Measurements from ENCODE around the gene MTHFD2L.
"Not testable (repeated sequence)": the region's sequence is repeated elsewhere in the genome, so short reads cannot be mapped to it uniquely, and the experiment has no call there.

MTHFD2L gene

DNA sequence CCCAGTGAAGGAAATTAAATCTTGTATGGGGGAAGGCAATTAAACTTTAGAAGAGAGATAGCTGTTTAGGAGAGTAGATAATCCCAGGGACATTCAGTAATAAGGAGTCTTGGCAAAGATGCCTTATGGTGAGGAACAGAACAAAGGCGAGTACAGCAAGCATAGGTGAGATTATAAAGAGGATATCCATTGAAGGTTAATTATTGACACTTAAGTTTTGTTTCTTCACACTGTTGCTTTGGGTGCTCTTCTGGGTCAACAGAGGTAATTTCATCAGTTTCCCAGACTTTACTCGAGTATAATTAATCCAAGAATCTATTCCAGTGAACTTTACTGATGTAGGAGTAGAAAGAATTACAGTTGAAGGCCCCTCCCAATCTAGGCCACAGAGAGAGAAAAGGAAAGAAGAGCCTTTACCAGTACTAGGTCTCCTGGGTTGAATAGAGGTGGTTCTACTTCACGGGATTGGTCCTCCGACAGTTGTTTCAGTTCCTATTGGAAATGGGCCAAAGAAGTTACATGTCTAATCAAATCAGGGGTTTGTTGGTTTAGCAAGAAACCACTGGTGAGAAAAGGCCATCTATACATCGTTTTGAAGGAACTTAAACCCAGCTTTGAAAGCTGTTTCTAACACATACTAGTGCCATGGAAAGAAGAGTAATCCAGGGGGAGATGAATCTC lies 177.6 kb downstream of the MTHFD2L start:
- DNase-seq (ENCODE audit: low read depth): no peak

DNA sequence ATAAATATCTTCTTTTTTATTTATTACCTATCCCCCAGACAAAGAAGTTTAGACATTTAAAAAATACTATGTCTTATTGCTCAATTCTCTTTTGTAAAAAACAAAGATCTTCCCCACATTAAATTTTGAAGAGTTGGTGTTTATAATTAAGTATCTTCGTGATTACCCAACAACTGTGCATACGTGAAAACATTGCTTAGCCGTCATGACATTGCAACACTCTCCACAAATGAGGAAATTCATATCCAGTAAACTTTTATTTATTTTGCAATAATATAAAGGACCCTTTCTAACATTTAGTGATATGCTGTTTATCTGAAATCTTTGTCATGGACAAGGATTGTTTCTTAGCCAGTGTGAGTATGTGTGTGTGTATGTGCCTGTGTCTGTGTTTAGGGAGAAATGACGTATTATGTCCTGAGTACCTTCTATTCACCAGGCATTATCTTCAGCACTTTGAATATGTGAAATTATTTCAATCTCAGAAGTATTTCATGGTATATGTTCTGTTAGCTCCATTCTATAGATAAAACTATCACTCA lies 180.9 kb downstream of the MTHFD2L start:
- no peak for DNase-seq (ENCODE audit: low read depth)

DNA sequence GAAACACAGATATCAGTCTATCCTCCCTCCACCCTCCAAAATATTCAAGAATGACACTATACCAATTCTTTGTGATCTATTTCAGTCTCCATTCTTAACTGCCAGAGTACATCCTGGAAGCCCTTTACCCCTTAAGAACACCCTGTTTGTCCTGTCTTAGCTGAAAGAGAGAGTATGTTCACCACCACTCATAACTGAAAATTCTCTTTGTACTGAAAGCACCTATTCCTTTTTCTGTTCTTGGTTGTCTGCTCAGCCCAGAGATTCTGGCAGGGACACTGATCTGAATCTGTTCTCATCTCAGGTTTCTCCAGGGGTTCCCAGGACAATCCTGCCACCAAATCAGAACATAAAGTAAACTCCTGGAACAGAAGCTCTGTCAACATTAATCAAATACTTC lies 181.6 kb downstream of the MTHFD2L start:
- no peak for DNase-seq (ENCODE audit: low read depth)

DNA sequence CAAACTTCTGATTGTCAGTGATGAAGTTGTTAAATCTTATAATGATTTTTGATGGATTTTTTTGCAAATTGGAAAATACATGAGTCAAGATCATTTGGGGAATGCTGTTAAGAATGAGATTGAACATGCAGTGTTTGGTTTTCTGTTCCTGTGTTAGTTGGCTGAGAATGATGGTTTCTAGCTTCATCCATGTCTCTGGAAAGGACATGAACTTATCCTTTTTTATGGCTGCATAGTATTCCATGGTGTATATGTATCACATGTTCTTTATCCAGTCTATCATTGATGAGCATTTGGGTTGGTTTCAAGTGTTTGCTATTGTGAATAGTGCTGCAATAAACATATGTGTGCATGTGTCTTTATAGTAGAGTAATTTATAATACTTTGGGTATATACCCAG lies 182.5 kb downstream of the MTHFD2L start:
- DNase-seq (ENCODE audit: low read depth): not testable (repeated sequence)

DNA sequence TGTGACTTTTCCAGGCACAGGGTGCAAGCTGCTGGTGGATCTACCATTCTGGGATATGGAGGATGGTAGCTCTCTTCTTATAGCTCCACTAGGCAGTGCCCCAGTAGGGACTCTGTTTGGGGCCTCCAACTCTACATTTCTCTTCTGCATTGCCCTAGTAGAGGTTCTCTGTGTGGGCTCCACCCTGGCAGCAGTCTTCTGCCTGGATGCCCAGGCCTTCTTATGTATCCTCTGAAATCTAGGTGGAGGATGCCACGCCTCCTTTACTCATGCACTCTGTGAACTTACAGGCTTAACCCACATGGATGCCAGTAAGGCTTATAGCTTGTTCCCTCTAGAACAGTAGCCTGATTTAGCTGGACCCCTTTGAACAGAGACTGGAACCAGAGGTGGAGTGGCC lies 186.1 kb downstream of the MTHFD2L start:
- DNase-seq (ENCODE audit: low read depth): no peak
